Spleen (tissue), 7 donors: ENCODE data around the gene LRP1B.

Experiments used
- CTCF ChIP-seq, 11 experiments: fragments of 200-600 bp in 7 of 11; fragments of 450-650 bp in 4 of 11; sonication (generic) in 4 of 11; IDR thresholded peaks in 8 of 11; conservative IDR thresholded peaks in 3 of 11; 1 replicate in 7 of 11; 2 replicates in 4 of 11; pipeline versions ENCODE4 v1.4.0 to v1.8.0; 2016 to 2021; ENCODE audit warnings: antibody characterized with exemption in 11 of 11, inconsistent platforms in 4 of 11, mild to moderate bottlenecking in 1 of 11
- POLR2A ChIP-seq, 3 donors: fragments of 450-650 bp; IDR thresholded peaks; one replicate each; pipeline ENCODE4 v1.5.1; 2017; ENCODE audit warnings: antibody characterized with exemption in 3 of 3, mild to moderate bottlenecking in 1 of 3
- donor health status: DM: no; HTN: no; CAD: no; lungs with moderate emphysema.
- donor health status: DM: no; HTN: no; CAD: no.
- donor health status: DM: no; HTN: no; CAD: no.

DNA sequence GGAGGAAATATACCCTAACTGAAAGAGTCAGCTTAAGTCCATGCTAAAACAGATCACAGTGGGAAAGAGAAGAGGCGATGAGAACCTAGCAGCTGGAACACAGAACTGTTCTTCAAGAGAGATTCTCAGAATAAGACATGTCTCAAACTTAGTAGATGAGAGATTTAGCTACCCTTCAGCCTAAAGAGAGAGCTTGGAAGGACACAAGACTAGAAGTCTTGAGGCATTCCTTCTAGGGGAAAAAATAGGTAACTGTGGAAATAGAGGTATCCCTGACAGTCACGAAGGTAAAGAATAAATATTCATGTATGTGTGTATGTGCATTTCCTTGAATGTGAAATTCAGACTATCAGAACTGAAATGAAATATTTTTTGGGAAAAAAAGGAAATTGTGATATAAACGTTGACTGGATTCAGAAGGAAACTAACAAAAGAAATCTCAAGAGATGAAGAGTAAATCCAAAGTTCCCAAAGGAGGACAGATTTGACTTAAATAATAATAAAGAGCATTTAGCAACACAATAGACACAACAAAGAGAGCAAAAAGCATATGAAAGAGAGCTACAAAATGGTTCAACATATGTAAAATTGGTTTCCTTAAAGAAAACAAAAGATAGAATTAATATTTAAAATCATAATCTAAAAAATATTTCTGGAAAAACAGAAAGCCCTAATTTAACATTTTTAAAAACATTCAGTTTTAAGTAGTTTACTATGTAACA, 258.7 kb downstream of the LRP1B start:
- TF ChIP-seq CTCF (IDR thresholded peaks at IDR 0.05 in 8 of 11, conservative IDR thresholded peaks at IDR 0.05 in 3 of 11) (no peak), POLR2A (IDR thresholded peaks at IDR 0.05) (no peak)
